Activated CD8-positive, alpha-beta T cell treated with anti-CD3 and anti-CD28 coated beads for 36 hours (primary cell): ENCODE data around the gene SNW1. TPM values are rescaled to one million over a fixed set of nuclear protein-coding genes. Genes with fewer than 3 reads are reported as not detected.

Experiments
- ATAC-seq: fragments of 200-7000 bp; cut with Tn5 transposase; one replicate; pipeline ENCODE4 v1.10.0; 2021; ENCODE audit warnings: mild to moderate bottlenecking, moderate library complexity
- CTCF ChIA-PET: fragments of 350-600 bp; sonication (Branson Sonifier 250); formaldehyde crosslinking; loops from one replicate; lab custom pipeline; 2021; ENCODE audit warnings: antibody characterized with exemption; lab: Charles Lee
- POLR2A ChIA-PET: fragments of 350-600 bp; sonication (Branson Sonifier 250); formaldehyde crosslinking; loops from one replicate; lab custom pipeline; 2021; ENCODE audit warnings: antibody characterized with exemption; lab: Charles Lee
- DNase-seq: peaks from one replicate; pipeline ENCODE4 v3.0.0-alpha.2; 2020
- H3K27ac Mint-ChIP-seq: one replicate; pipeline ENCODE4 v1.8.0; 2021; ENCODE audit warnings: mild to moderate bottlenecking, mixed read lengths
- H3K27me3 Mint-ChIP-seq: one replicate; pipeline ENCODE4 v1.8.0; 2021; ENCODE audit warnings: mixed read lengths
- H3K36me3 Mint-ChIP-seq: one replicate; pipeline ENCODE4 v1.8.0; 2021; ENCODE audit warnings: low read depth, mixed read lengths
- H3K4me1 Mint-ChIP-seq: one replicate; pipeline ENCODE4 v1.8.0; 2021; ENCODE audit warnings: low read depth, mixed read lengths
- H3K4me3 Mint-ChIP-seq: one replicate; pipeline ENCODE4 v1.8.0; 2021; ENCODE audit warnings: mild to moderate bottlenecking, moderate library complexity, mixed read lengths
- H3K9me3 Mint-ChIP-seq: one replicate; pipeline ENCODE4 v1.8.0; 2021; ENCODE audit warnings: mixed read lengths
- CTCF ChIP-seq: fragments of 200-600 bp; IDR thresholded peaks from one replicate; pipeline ENCODE4 v1.8.0; 2022; ENCODE audit warnings: antibody characterized with exemption, mild to moderate bottlenecking
- intact Hi-C: fragments of 100-400 bp; cut with micrococcal nuclease; formaldehyde crosslinking; loops from one replicate; pipeline ENCODE4 v1.10.0; 2022
- total RNA-seq, 2 experiments: library from RNA; stranded (reverse); gene quantifications; one replicate each; pipeline ENCODE4 v1.2.3, GENCODE V29; 2021

The SNW1 gene
- total RNA-seq, 2 experiments from 2014 or later = 95.2 to 121 TPM

- intact Hi-C loops = no loop called here
- H3K4me1 Mint-ChIP-seq = peaks cover 15% of the 10 kb centered on the region
- no peak overlapping the region for H3K4me3 Mint-ChIP-seq
- no peak for ATAC-seq
- H3K9me3 Mint-ChIP-seq = no peaks in the 10 kb centered on the region
- H3K27ac Mint-ChIP-seq = no peak overlapping the region
- TF ChIP-seq CTCF = no peak
- no peak for DNase-seq
- H3K36me3 Mint-ChIP-seq = peaks cover 9% of the 10 kb centered on the region
- POLR2A ChIA-PET = no interaction called here
- H3K27me3 Mint-ChIP-seq = no peaks in the 10 kb centered on the region
- CTCF ChIA-PET = no interaction called here
Observed at GRCh38 chr14:77763978-77764377, 3.0 kb upstream of the SNW1 start.

- DNase-seq = no peak
- no peak for ATAC-seq
- H3K4me1 Mint-ChIP-seq = peaks cover 22% of the 10 kb centered on the region
- no peak overlapping the region for H3K27ac Mint-ChIP-seq
- no peaks in the 10 kb centered on the region for H3K9me3 Mint-ChIP-seq
- CTCF ChIA-PET = no interaction called here
- H3K36me3 Mint-ChIP-seq = peaks cover 15% of the 10 kb centered on the region
- TF ChIP-seq CTCF = no peak
- H3K4me3 Mint-ChIP-seq = no peak overlapping the region
- H3K27me3 Mint-ChIP-seq = no peaks in the 10 kb centered on the region
- POLR2A ChIA-PET = no interaction called here
- intact Hi-C loops = no loop called here
Observed at GRCh38 chr14:77763316-77763715, 2.4 kb upstream of the SNW1 start.

- H3K27me3 Mint-ChIP-seq = no peaks in the 10 kb centered on the region
- H3K27ac Mint-ChIP-seq = peak overlapping the region; percentile 98
- TF ChIP-seq CTCF = no peak
- H3K9me3 Mint-ChIP-seq = no peaks in the 10 kb centered on the region
- peaks cover 30% of the 10 kb centered on the region for H3K4me1 Mint-ChIP-seq
- CTCF ChIA-PET = interaction anchor here (1.0 to 1.7 kb wide), 4 partner anchors 23 to 445 kb away, joined by 3 to 7 read pairs (median 4); partner anchors contain the start of gene ADCK1
- intact Hi-C loops = loop anchor here (1.0 kb wide), 1 partner anchor 39 kb away; the partner anchor contains the start of gene ADCK1
- H3K36me3 Mint-ChIP-seq = peaks cover 22% of the 10 kb centered on the region
- POLR2A ChIA-PET = interaction anchor here (0.6 to 2.1 kb wide), 4 partner anchors 9 to 303 kb away, joined by 3 to 9 read pairs (median 6); partner anchors contain the start of genes ALKBH1 and SLIRP
- ATAC-seq (peak; percentile 9), DNase-seq (peak; percentile 6)
- H3K4me3 Mint-ChIP-seq = peak overlapping the region; percentile 96
Observed at GRCh38 chr14:77761205-77761931, 412 bp upstream of the SNW1 start.

- Mint-ChIP-seq H3K4me1 (peaks cover 25% of the 10 kb centered on the region), H3K4me3 (no peak overlapping the region), H3K36me3 (peaks cover 48% of the 10 kb centered on the region), H3K27me3 (no peaks in the 10 kb centered on the region), H3K27ac (peak overlapping the region; percentile 42), H3K9me3 (no peaks in the 10 kb centered on the region)
- TF ChIP-seq CTCF = no peak
- POLR2A ChIA-PET = interaction anchor here (0.8 to 1.5 kb wide), 3 partner anchors 8 to 45 kb away, joined by 3 to 9 read pairs (median 5); partner anchors contain the start of genes ALKBH1, SLIRP and SNW1
- intact Hi-C loops = no loop called here
- DNase-seq (no peak), ATAC-seq (no peak)
- CTCF ChIA-PET = interaction anchor here (0.7 kb wide), 1 partner anchor 109 kb away, joined by 3 read pairs; no protein-coding TSS in a partner anchor
Observed at GRCh38 chr14:77752799-77753516, 8.0 kb downstream of the SNW1 start.
